Measurements from ENCODE around the gene HYAL3.
"Not testable (repeated sequence)": the region's sequence is repeated elsewhere in the genome, so short reads cannot be mapped to it uniquely, and the experiment has no call there.

HYAL3 gene

DNA sequence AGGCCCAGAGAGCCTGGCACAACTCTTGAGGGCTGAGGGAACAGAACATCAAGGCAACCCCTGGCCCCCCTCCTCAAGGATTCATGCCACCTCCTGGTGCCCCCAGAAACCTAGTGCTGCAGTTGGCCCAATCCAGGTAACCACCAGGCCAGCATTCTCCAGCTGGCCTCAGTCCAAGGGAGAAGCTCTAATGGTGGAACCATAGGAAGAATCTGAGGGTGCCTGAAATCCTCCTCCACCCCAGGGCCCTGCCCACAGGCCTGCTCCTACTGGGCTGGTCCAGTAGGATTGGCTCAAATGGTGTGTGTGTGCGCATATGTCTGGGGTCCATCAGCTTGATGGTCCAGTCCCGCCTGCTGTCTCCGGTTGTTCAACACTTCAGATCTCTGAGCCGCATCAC lies 15.6 kb upstream of the HYAL3 start:
- DNase-seq (ENCODE audit: low spot score) = no peak

GRCh38 chr3:50314342-50314741 lies 15.1 kb upstream of the HYAL3 start:
- DNase-seq (ENCODE audit: low spot score) = no peak

DNA sequence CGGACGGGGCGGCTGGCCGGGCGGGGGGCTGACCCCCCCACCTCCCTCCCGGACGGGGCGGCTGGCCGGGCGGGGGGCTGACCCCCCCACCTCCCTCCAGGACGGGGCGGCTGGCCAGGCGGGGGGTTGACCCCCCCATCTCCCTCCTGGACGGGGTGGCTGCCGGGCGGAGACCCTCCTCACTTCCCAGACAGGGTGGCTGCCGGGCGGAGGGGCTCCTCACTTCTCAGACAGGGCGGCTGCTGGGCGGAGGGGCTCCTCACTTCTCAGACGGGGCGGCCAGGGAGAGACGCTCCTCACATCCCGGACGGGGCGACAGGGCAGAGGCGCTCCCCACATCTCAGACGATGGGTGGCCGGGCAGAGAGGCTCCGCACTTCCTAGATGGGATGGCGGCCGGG lies 12.8 kb upstream of the HYAL3 start:
- DNase-seq (ENCODE audit: low spot score) = not testable (repeated sequence)

DNA sequence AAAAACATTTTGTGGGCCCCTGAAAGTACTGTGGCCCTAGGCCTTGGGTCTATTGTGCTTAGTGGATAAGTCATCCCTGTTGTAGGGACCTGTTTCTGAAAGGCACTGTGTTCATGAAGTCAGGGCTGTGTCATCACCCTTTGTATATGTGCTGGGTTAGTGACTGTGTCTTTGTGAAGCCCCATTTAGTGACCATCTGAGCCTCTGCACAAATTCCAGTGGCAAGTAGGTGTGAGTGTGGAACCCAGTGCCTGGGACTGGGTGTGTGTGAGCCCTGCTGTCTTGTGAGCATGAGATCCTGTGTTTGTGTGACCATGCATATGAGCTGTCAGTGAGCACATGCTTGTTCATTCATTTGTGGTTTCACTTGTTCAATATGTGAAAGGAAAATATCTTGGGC lies 5.4 kb upstream of the HYAL3 start:
- DNase-seq (ENCODE audit: low spot score) = no peak

- DNase-seq (ENCODE audit: low spot score) = no peak
These were observed 4.0 kb upstream of the HYAL3 start, which contains the start of gene HYAL1 for GRCh38 chr3:50303013-50303815. HYAL1 (minus strand) TSS chr3:50303574; CDS start chr3:50302956, 618 bp downstream.

DNA sequence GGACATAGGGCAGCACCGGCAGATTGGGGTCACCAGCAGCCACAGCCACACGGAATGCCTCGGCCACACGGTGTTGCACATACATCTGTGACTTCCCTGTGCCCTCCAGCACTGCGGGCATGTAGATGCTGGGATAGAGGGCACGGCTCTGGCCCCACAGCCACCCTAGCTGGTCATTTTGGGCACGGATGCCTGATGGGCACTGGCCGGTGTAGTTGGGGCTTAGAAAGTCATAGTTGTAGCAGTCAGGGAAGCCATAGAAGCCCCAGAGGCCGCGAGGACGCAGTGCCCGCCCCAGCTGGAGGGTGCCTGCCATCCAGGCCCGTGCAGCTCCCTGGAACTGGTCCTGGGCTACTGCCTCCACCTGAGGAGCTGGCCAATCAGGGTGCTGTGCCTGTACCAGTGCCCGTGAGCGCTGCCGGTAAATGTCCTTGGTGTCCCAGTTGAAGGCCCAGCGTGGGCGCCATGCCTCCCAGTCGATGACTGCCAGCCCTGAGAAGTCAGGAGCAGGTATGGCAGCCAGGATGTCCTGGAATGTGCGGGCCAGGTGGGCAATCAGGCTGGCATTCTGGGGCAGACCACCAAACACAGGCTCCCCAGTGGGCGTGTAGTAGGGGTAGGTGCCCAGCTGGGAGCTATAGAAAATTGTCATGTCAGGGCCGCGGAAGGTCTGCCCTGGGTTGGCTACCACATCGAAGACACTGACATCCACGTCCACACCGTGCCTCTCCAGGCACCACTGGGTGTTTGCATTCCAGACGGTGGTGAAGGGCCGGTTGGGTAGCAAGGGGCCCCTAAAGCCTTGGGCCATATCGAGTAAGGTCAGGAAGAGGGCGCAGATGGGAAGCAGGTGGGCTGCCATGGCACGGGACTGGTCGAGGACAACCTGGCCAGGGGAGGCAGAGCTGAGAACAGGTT lies 3.1 kb upstream of the HYAL3 start:
- no peak for DNase-seq (ENCODE audit: low spot score)

DNA sequence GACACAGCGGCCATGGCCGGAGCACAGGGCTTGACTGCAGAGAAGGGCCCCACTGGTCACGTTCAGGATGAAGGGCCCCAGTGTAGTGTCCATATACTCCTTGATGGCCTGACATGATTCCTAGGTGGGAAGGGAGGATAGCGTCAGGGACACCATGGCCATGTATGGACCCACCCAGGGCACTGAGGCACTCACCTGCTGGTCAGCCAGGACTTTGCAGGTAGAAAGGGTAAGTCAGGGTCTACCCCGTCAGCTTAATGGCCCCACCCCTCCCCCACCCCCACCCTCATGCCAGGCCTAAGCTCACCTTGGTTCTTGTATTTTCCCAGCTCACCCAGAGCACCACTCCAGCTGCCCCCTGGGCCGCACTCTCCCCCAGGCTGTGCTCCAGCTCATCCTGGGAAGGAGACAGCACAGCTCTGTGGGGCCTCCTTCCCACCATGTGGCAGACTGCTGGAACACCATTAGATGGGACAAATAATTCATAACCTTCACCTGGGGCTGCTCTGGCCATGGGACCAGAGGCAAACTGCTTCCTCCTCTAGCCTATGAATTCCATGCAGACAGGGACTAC lies 1.6 kb upstream of the HYAL3 start:
- no peak for DNase-seq (ENCODE audit: low spot score)

- DNase-seq (ENCODE audit: low spot score) = peak; percentile 58
These were observed 900 bp upstream of the HYAL3 start for GRCh38 chr3:50299929-50300680.

- DNase-seq (ENCODE audit: low spot score) = no peak
These were observed 378 bp upstream of the HYAL3 start for GRCh38 chr3:50299638-50299928.

DNA sequence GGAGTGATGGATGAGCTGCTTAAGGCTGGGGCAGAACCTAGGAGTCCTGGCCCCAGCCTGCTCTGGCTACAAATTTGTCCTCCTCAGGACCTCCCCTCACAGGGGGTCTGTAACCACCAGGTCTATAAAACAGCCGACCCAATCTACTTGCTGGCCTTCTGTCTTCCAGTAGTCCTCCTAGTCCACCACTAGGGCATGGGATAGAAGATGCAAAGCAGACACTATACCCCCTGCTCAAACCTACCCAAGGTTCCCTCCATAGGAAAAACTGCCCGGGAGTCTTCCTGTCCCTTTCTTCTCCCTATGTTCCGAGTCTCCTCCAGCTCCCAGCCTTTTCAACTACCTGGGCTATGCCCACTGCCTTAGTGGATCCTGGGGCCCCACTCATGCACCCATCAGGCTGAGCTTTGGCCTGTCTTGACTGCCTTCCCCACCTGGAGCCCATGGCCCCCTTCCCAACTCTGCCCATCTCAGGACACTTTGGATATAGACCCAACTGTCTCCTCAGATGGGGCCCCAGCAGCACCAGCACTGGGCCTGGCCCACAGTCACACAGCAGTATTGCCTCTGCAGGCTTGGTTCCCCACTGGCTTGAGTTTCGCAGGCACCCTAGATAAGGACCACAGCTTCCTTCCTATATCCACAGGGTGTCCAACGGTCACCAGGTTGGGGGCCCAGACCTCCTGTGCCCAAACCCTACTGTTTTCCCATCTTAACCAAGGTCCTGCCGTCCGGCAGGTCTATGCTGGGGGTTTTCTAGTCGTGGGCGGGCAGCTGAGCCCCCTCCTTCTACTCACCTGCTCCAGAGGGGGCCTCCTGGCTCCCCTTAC lies 1.1 kb downstream of the HYAL3 start:
- peak; percentile 39 for DNase-seq (ENCODE audit: low spot score)

DNA sequence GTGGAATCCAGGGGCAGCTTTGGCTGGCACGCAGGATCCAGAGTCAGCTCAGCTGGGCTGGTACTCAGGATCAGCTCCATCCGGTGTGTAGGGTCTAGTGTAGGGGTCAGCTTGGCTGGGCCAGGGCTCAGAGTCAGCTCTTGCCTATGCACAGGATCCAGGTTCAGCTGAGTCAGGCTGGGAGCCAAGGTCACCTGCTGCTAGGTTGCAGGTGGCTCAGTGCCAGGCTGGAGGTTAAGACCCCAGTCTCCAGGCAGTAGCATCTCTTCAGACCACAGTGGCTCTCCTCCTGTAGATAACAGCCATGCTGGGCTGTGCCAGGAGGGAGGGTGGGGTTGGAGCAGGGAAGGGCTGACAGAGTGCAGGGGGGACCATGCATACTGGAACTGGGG lies 1.8 kb downstream of the HYAL3 start:
- peak; percentile 53 for DNase-seq (ENCODE audit: low spot score)

GRCh38 chr3:50296721-50297383 lies 2.4 kb downstream of the HYAL3 start:
- no peak for DNase-seq (ENCODE audit: low spot score)

- no peak for DNase-seq (ENCODE audit: low spot score)
These were observed 3.4 kb downstream of the HYAL3 start for GRCh38 chr3:50295553-50296431.

DNA sequence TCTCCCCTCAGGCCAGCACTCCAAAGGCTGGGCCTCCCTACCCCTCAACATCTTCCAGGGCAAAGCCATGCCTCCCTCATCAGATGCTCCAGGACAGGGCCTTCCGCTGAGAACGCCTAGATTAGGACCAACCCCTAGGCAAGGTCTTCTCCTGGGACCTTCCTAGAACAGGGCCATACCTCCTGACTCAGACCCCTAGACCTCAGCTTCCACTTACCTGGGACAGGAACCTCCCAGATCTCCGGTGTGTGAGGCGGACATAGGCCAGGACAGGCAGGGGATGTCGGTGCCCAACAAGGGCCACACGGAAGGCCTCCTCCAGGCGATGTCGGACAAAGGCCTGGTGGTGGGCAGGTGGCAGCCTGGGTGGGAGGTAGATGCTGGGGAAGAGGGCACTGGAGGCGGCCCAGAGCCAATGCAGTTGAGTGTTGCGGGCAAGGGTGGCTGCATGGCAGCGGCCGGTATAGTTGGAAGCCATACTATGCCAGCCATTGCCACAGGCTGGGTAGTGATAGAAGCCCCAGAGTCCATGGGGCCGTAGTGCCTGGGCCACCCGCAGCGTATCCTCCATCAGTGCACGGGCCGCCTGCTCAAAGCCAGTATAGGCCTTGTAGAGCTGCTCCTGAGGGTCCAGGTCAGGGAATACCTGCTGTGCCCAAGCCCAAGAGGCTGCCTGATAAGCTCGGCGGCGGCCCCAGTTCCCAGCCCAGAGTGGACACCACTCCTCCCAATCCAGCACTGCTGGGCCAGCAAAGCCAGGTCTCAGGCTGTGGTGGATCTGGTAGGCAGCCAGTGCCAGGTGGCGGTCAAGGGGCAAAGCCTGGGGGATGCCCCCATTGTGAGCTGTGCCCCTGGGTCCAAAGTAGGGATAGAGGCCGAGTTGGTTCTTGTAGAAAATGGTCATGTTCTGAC lies 4.5 kb downstream of the HYAL3 start:
- no peak for DNase-seq (ENCODE audit: low spot score)

- no peak for DNase-seq (ENCODE audit: low spot score)
These were observed 5.1 kb downstream of the HYAL3 start for GRCh38 chr3:50294089-50294488.

GRCh38 chr3:50293079-50293801 lies 6.0 kb downstream of the HYAL3 start:
- DNase-seq (ENCODE audit: low spot score) = no peak

- DNase-seq (ENCODE audit: low spot score) = peak; percentile 97
These were observed 6.8 kb downstream of the HYAL3 start, which contains the start of gene IFRD2 for GRCh38 chr3:50292159-50293078. IFRD2 (minus strand) TSS chr3:50292429; CDS start chr3:50292274, 155 bp downstream.

Measured in hematopoietic multipotent progenitor cell treated with erythropoietin and hydrocortisone succinate and interleukin-3 and kit ligand, for 15 days (in vitro differentiated cells).